ENCODE results near the gene DHTKD1.

- TF ChIP-seq CTCF (IDR thresholded peaks at IDR 0.05; ENCODE audit: borderline replicate concordance, extremely low read depth, low read length, poor library complexity, severe bottlenecking) = no peak
- TF ChIP-seq EZH2 (IDR thresholded peaks at IDR 0.05; ENCODE audit: borderline replicate concordance, low read depth, low read length, severe bottlenecking) = no peak
Observed at GRCh38 chr10:12098966-12099365, 30.2 kb downstream of the DHTKD1 start.

Measured in DND-41 (cell line).